Measurements from ENCODE around the gene SLIT3. TPM values are rescaled to one million over a fixed set of nuclear protein-coding genes. Genes with fewer than 3 reads are reported as not detected.

SLIT3 gene
- total RNA-seq, 1 donor from 2014 or later: 5.0 TPM

GRCh38 chr5:169192536-169192935 is 108.4 kb downstream of the SLIT3 start:
- TF ChIP-seq CTCF (IDR thresholded peaks at IDR 0.05; ENCODE audit: insufficient read depth, low read length, poor library complexity, severe bottlenecking): no peak
- Histone ChIP-seq H3K36me3 (ENCODE audit: control insufficient read depth, insufficient read depth, low read length) (no peaks in the 10 kb centered on the region), H3K4me3 (ENCODE audit: low read depth, low read length) (no peak overlapping the region), H3K27me3 (ENCODE audit: control insufficient read depth, insufficient read depth, low read length) (no peaks in the 10 kb centered on the region)
- DNase-seq (ENCODE audit: low read depth): no peak

GRCh38 chr5:169190849-169191248 is 110.1 kb downstream of the SLIT3 start:
- no peaks in the 10 kb centered on the region for H3K27me3 ChIP-seq (ENCODE audit: control insufficient read depth, insufficient read depth, low read length)
- no peak for DNase-seq (ENCODE audit: low read depth)
- H3K4me3 ChIP-seq (ENCODE audit: low read depth, low read length): no peak overlapping the region
- TF ChIP-seq CTCF (IDR thresholded peaks at IDR 0.05; ENCODE audit: insufficient read depth, low read length, poor library complexity, severe bottlenecking): no peak
- no peaks in the 10 kb centered on the region for H3K36me3 ChIP-seq (ENCODE audit: control insufficient read depth, insufficient read depth, low read length)

GRCh38 chr5:169185626-169186025 is 115.3 kb downstream of the SLIT3 start:
- DNase-seq (ENCODE audit: low read depth): no peak
- no peak overlapping the region for H3K4me3 ChIP-seq (ENCODE audit: low read depth, low read length)
- no peaks in the 10 kb centered on the region for H3K36me3 ChIP-seq (ENCODE audit: control insufficient read depth, insufficient read depth, low read length)
- no peaks in the 10 kb centered on the region for H3K27me3 ChIP-seq (ENCODE audit: control insufficient read depth, insufficient read depth, low read length)
- no peak for TF ChIP-seq CTCF (IDR thresholded peaks at IDR 0.05; ENCODE audit: insufficient read depth, low read length, poor library complexity, severe bottlenecking)

DNA sequence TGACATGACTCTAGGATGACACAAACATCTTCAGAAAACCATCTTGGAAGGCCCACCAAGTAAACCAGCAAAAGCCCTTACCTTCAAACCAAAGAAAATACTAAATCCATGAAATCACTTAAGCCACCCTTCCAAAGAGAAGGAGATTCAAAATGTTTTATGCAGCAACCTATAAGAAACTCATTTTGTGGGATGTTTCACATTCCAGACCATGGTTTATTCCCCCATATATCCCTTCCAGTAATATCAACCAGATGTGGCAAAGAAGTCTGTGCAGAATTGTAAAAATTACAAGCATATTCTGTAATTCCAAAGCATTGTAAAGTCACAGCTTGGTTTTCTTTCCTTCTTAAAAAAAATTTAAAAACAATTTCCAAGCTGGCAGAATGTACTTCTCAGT is 117.4 kb downstream of the SLIT3 start:
- no peak for TF ChIP-seq CTCF (IDR thresholded peaks at IDR 0.05; ENCODE audit: insufficient read depth, low read length, poor library complexity, severe bottlenecking)
- Histone ChIP-seq H3K36me3 (ENCODE audit: control insufficient read depth, insufficient read depth, low read length) (no peaks in the 10 kb centered on the region), H3K27me3 (ENCODE audit: control insufficient read depth, insufficient read depth, low read length) (no peaks in the 10 kb centered on the region), H3K4me3 (ENCODE audit: low read depth, low read length) (no peak overlapping the region)
- DNase-seq (ENCODE audit: low read depth): no peak

DNA sequence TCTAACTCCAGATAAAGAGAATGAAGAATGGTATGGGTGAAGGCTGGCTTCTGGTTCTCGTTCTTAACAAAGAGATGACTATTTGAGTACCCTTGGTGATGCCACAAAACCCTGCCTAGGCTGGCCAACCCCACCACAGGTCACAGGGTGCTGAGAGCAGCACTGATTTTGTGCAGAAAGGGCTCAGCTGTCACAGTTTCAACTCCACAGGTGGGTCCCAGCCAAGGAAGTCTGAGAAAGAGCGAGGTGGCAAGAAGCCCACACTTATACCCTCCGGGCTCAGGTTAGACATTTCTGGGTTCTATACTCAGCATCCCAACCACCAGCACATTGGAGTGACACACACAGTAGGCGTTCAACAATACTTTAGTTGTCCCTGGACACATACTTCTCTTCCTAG is 118.1 kb downstream of the SLIT3 start:
- no peak for TF ChIP-seq CTCF (IDR thresholded peaks at IDR 0.05; ENCODE audit: insufficient read depth, low read length, poor library complexity, severe bottlenecking)
- H3K36me3 ChIP-seq (ENCODE audit: control insufficient read depth, insufficient read depth, low read length): no peaks in the 10 kb centered on the region
- no peak for DNase-seq (ENCODE audit: low read depth)

GRCh38 chr5:169181814-169182213 is 119.1 kb downstream of the SLIT3 start:
- DNase-seq (ENCODE audit: low read depth): no peak

More for the DNA sequence above, 118.1 kb downstream of the SLIT3 start:
- no peaks in the 10 kb centered on the region for H3K27me3 ChIP-seq (ENCODE audit: control insufficient read depth, insufficient read depth, low read length)
- no peak overlapping the region for H3K4me3 ChIP-seq (ENCODE audit: low read depth, low read length)

More at GRCh38 chr5:169181814-169182213, 119.1 kb downstream of the SLIT3 start:
- no peak for TF ChIP-seq CTCF (IDR thresholded peaks at IDR 0.05; ENCODE audit: insufficient read depth, low read length, poor library complexity, severe bottlenecking)
- H3K36me3 ChIP-seq (ENCODE audit: control insufficient read depth, insufficient read depth, low read length): no peaks in the 10 kb centered on the region
- no peak overlapping the region for H3K4me3 ChIP-seq (ENCODE audit: low read depth, low read length)
- H3K27me3 ChIP-seq (ENCODE audit: control insufficient read depth, insufficient read depth, low read length): no peaks in the 10 kb centered on the region
